Measurements from ENCODE around the gene TOP1.
"Not testable (repeated sequence)": the region's sequence is repeated elsewhere in the genome, so short reads cannot be mapped to it uniquely, and the experiment has no call there.

Gene TOP1

GRCh38 chr20:41095110-41095969 lies 66.7 kb downstream of the TOP1 start:
- peak; percentile 38 for DNase-seq

GRCh38 chr20:41098703-41099250 lies 70.2 kb downstream of the TOP1 start:
- no peak for DNase-seq

- DNase-seq, result no peak
Observed at GRCh38 chr20:41100001-41100480, 71.4 kb downstream of the TOP1 start.

GRCh38 chr20:41101660-41102059 lies 73.0 kb downstream of the TOP1 start:
- DNase-seq, result no peak

GRCh38 chr20:41108531-41108930 lies 79.9 kb downstream of the TOP1 start:
- no peak for DNase-seq

GRCh38 chr20:41110012-41110411 lies 81.4 kb downstream of the TOP1 start:
- DNase-seq, result no peak

- DNase-seq, result no peak
Observed at GRCh38 chr20:41110930-41111577, 82.4 kb downstream of the TOP1 start.

GRCh38 chr20:41111578-41111951 lies 82.9 kb downstream of the TOP1 start:
- no peak for DNase-seq

GRCh38 chr20:41116282-41116956 lies 87.8 kb downstream of the TOP1 start:
- no peak for DNase-seq

- DNase-seq, result not testable (repeated sequence)
Observed at GRCh38 chr20:41118159-41118558, 89.5 kb downstream of the TOP1 start.

GRCh38 chr20:41118632-41119031 lies 90.0 kb downstream of the TOP1 start:
- DNase-seq, result no peak

- peak; percentile 78 for DNase-seq
Observed at GRCh38 chr20:41119614-41120561, 91.3 kb downstream of the TOP1 start.

- no peak for DNase-seq
Observed at GRCh38 chr20:41121399-41121798, 92.8 kb downstream of the TOP1 start.

GRCh38 chr20:41123631-41124030 lies 95.0 kb downstream of the TOP1 start:
- DNase-seq, result no peak

- no peak for DNase-seq
Observed at GRCh38 chr20:41124451-41125094, 96.0 kb downstream of the TOP1 start.

GRCh38 chr20:41125530-41126457 lies 97.2 kb downstream of the TOP1 start:
- DNase-seq, result no peak

GRCh38 chr20:41126719-41127118 lies 98.1 kb downstream of the TOP1 start:
- DNase-seq, result no peak

- DNase-seq, result not testable (repeated sequence)
Observed at GRCh38 chr20:41128317-41128716, 99.7 kb downstream of the TOP1 start.

GRCh38 chr20:41131594-41132387 lies 103.2 kb downstream of the TOP1 start:
- DNase-seq, result no peak

- DNase-seq, result not testable (repeated sequence)
Observed at GRCh38 chr20:41132388-41132775, 103.8 kb downstream of the TOP1 start.

All from NCI-H1092 treated with DMSO at 0.1 percent for 48 hours (cell line).